K562 (cell line): Measurements from ENCODE around the gene MEX3A. TPM values are rescaled to one million over a fixed set of nuclear protein-coding genes. Genes with fewer than 3 reads are reported as not detected.
A peak's percentile ranks its signal among the peaks of the same experiment; 100 is the strongest.

ENCODE experiments used
- ATAC-seq: fragments of 200-7000 bp; cut with Tn5 transposase; 3 replicates; pipeline ENCODE4 v1.9.1; 2020; ENCODE audit warnings: moderate library complexity
- BruUV-seq: library from RNA; stranded (reverse); fragments of 400-500 nt; replicated peaks from 2 replicates; lab custom pipeline; 2021; lab: Mats Ljungman, UMichigan
- CTCF ChIA-PET: fragments of 300-600 bp; formaldehyde crosslinking; extraction: SDS; loops from one replicate; lab custom pipeline; 2021; ENCODE audit warnings: low intra/inter-chr PET ratio; lab: Yijun Ruan, JAX
- POLR2A ChIA-PET: fragments of 300-600, 350-650 bp; sonication (Branson Sonifier 250); formaldehyde crosslinking; extraction: SDS; loops from one replicate; lab custom pipeline; 2021; ENCODE audit warnings: antibody characterized with exemption, inconsistent platforms; lab: Yijun Ruan, JAX
- DNase-seq, 4 experiments: peaks; one replicate each; pipeline versions ENCODE4 v3.0.0 to v3.0.0-alpha.2; 2011 to 2018; ENCODE audit warnings: low spot score in 3 of 4, mixed read lengths in 3 of 4; ENCODE audit errors: extremely low read depth in 1 of 4
- FAIRE-seq: peaks from 2 replicates; lab custom pipeline; 2011; peaks lifted over from hg19 to GRCh38; lab: Jason Lieb, UNC
- H2AFZ ChIP-seq: 2 replicates; pipeline ENCODE4 v1.6.0; 2011; ENCODE audit warnings: low read depth, low read length, control low read depth, inconsistent platforms
- H3K27ac ChIP-seq: fragments of 200-600 bp; 3 replicates; pipeline ENCODE4 v1.8.0; 2011; ENCODE audit warnings: low read depth, mild to moderate bottlenecking, control low read depth, inconsistent platforms, low read length, moderate library complexity, mixed read lengths; ENCODE audit errors: extremely low read depth
- H3K27me3 ChIP-seq, 2 experiments: fragments of 300-600 bp in 1 of 2; 2 replicates in 1 of 2; 3 replicates in 1 of 2; pipeline versions ENCODE4 v1.6.0 to v1.8.0; 2011; ENCODE audit warnings: inconsistent platforms in 2 of 2, low read length in 2 of 2, mild to moderate bottlenecking in 1 of 2, mixed read lengths in 1 of 2, moderate library complexity in 1 of 2; ENCODE audit not compliant: control insufficient read depth in 2 of 2, insufficient read depth in 2 of 2
- H3K36me3 ChIP-seq: fragments of 300-600 bp; 3 replicates; pipeline ENCODE4 v1.8.0; 2011; ENCODE audit warnings: mild to moderate bottlenecking, low read length, inconsistent platforms; ENCODE audit not compliant: control insufficient read depth, insufficient read depth
- H3K4me1 ChIP-seq, 2 experiments: fragments of 200-600 bp in 1 of 2; replicated peaks in 1 of 2; 2 replicates in 1 of 2; 3 replicates in 1 of 2; pipeline versions ENCODE4 v1.5.1 to v1.8.0; 2011; ENCODE audit warnings: inconsistent platforms in 2 of 2, low read length in 2 of 2, mild to moderate bottlenecking in 1 of 2, mixed read lengths in 1 of 2, moderate library complexity in 1 of 2; ENCODE audit not compliant: control insufficient read depth in 2 of 2, insufficient read depth in 2 of 2
- H3K4me2 ChIP-seq: 2 replicates; pipeline ENCODE4 v1.6.1; 2011; ENCODE audit warnings: low read length, control low read depth, inconsistent platforms, mixed read lengths; ENCODE audit not compliant: insufficient read depth
- H3K4me3 ChIP-seq: fragments of 200-600 bp; sonication (generic), shearing (Covaris generic); 2 replicates; pipeline ENCODE4 v1.5.1; 2016; ENCODE audit warnings: control low read depth, inconsistent platforms
- H3K79me2 ChIP-seq: fragments of 200-600 bp; 3 replicates; pipeline ENCODE4 v1.8.0; 2011; ENCODE audit warnings: low read length, inconsistent platforms; ENCODE audit not compliant: control insufficient read depth, insufficient read depth
- H3K9ac ChIP-seq, 2 experiments: 2 replicates each; pipeline versions ENCODE4 v1.6.0 to v1.6.1; 2011; ENCODE audit warnings: low read depth in 2 of 2, low read length in 2 of 2, control low read depth in 1 of 2, inconsistent platforms in 1 of 2, mild to moderate bottlenecking in 1 of 2, mixed read lengths in 1 of 2; ENCODE audit not compliant: insufficient read depth in 1 of 2
- H3K9me1 ChIP-seq: one replicate; pipeline ENCODE4 v1.6.0; 2011; ENCODE audit warnings: inconsistent platforms, mild to moderate bottlenecking, low read length, moderate library complexity; ENCODE audit not compliant: control insufficient read depth, insufficient read depth
- H3K9me3 ChIP-seq: replicated peaks from 2 replicates; pipeline ENCODE4 v1.5.1; 2011; ENCODE audit warnings: low read depth, low read length, inconsistent platforms; ENCODE audit not compliant: control insufficient read depth, insufficient read depth
- H4K20me1 ChIP-seq: replicated peaks from 2 replicates; pipeline ENCODE4 v1.6.1; 2011; ENCODE audit warnings: low read length, inconsistent platforms, mixed read lengths; ENCODE audit not compliant: control insufficient read depth, insufficient read depth
- DEAF1 ChIP-seq: fragments of 450-650 bp; formaldehyde crosslinking; IDR thresholded peaks from 2 replicates; pipeline ENCODE4 v1.4.0; 2020; ENCODE audit warnings: mild to moderate bottlenecking, moderate library complexity
- PATZ1 ChIP-seq: fragments of 250-450 bp; sonication (Bioruptor Pico); IDR thresholded peaks from 2 replicates; pipeline ENCODE4 v1.5.0; 2020; ENCODE audit warnings: mild to moderate bottlenecking, borderline replicate concordance
- RBM25 ChIP-seq: fragments of 200-400 bp; formaldehyde crosslinking; IDR thresholded peaks from 2 replicates; pipeline ENCODE4 v1.6.1; 2018; ENCODE audit warnings: low read length, low read depth, moderate library complexity; ENCODE audit not compliant: severe bottlenecking
- ZNF785 ChIP-seq: fragments of 250-450 bp; sonication (Bioruptor Pico); IDR thresholded peaks from 2 replicates; pipeline ENCODE4 v1.4.0; 2020; ENCODE audit warnings: mild to moderate bottlenecking
- WGBS: fragments of 100-300 bp; shearing (Covaris generic); methylation state at CpG from one replicate; pipeline ENCODE4 v1.1.6; 2016; ENCODE audit warnings: low coverage, mixed read lengths; ENCODE audit not compliant: insufficient coverage; ENCODE audit errors: missing lambda C conversion rate; 5-methylcytosine and 5-hydroxymethylcytosine counted together
- in situ Hi-C: fragments of 300-500 bp; cut with MboI; formaldehyde crosslinking; loops from 4 replicates; pipeline ENCODE4 v1.15.0; 2018; ENCODE audit warnings: inconsistent platforms, mixed read lengths
- intact Hi-C: fragments of 100-400 bp; cut with micrococcal nuclease; formaldehyde crosslinking; loops from 2 replicates; pipeline ENCODE4 v1.14.2; 2022
- polyA plus RNA-seq, 8 experiments: library from polyadenylated mRNA; depleted of rRNA in 4 of 8; stranded (reverse) in 5 of 8; unstranded in 3 of 8; fragments of >200 nt; fragmentation: Nextera tagmentation in 2 of 8; fragmentation: Illumina TruSeq in 1 of 8; extraction: Ambion mirVana in 2 of 8; extraction: Trizol in 1 of 8; gene quantifications; 2 replicates each; pipeline versions ENCODE4 v1.2.1 to v1.2.3, GENCODE V29; 2011 to 2014; ENCODE audit warnings: inconsistent platforms in 1 of 8, missing spikeins in 1 of 8
- total RNA-seq, 7 experiments: library from RNA; depleted of rRNA in 6 of 7; stranded (reverse); fragments of >200 nt in 6 of 7; fragmentation: Illumina TruSeq in 2 of 7; extraction: Trizol in 2 of 7; gene quantifications; 2 replicates each; pipeline versions ENCODE4 v1.2.1 to v1.2.3, GENCODE V29; 2011 to 2021; ENCODE audit warnings: low replicate concordance in 1 of 7
- TF ChIP-seq, protein P1 (sequence below): sonication (generic); formaldehyde crosslinking; IDR thresholded peaks from 2 replicates; pipeline ENCODE4 v1.8.0; 2022; ENCODE audit warnings: missing genetic modification reagents, mild to moderate bottlenecking, moderate library complexity, borderline replicate concordance

MEX3A gene
- total and polyA plus RNA-seq, 9 of the 15 experiments (the other 6 are each of a cell fraction or from before 2014, with no cell fraction given), result 0.36 to 13.7 (median 5.2) TPM

GRCh38 chr1:156103521-156103947 lies 21.3 kb upstream of the MEX3A start:
- POLR2A ChIA-PET, result interaction anchor here (0.8 to 12.5 kb wide), 3 partner anchors 14 to 143 kb away, joined by 3 to 164 read pairs (median 5); partner anchors contain the start of genes LMNA and PMF1
- Histone ChIP-seq H3K79me2 (peaks cover 4% of the 10 kb centered on the region; the same call in 1 of the 3 replicates), H3K9ac (peak overlapping the region in 1 of 2 experiments; percentile 92; a peak in 2 of 4 replicates), H3K9me3 (no peaks in the 10 kb centered on the region), H3K27me3 (no peaks in the 10 kb centered on the region), H3K4me2 (no peak overlapping the region), H3K27ac (no peak overlapping the region), H3K36me3 (no peaks in the 10 kb centered on the region), H3K4me3 (no peak overlapping the region), H4K20me1 (no peaks in the 10 kb centered on the region), H3K9me1 (peaks cover 7% of the 10 kb centered on the region), H3K4me1 (peaks cover 33 to 55% of the 10 kb centered on the region in 2 experiments), H2AFZ (no peak overlapping the region)
- DNase-seq, result no peak
- intact Hi-C loops (no loop called here), in situ Hi-C loops (no loop called here)
- 85% methylated on average over 9 of the region's 9 CpGs for WGBS
- FAIRE-seq, result no peak
- TF ChIP-seq, protein P1, sequence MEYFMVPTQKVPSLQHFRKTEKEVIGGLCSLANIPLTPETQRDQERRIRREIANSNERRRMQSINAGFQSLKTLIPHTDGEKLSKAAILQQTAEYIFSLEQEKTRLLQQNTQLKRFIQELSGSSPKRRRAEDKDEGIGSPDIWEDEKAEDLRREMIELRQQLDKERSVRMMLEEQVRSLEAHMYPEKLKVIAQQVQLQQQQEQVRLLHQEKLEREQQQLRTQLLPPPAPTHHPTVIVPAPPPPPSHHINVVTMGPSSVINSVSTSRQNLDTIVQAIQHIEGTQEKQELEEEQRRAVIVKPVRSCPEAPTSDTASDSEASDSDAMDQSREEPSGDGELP, result no peak
- no peak for TF ChIP-seq DEAF1 (CRISPR knock-in tag)
- no peak for TF ChIP-seq ZNF785 (CRISPR knock-in tag)
- no peak for TF ChIP-seq RBM25
- no peak for TF ChIP-seq PATZ1 (CRISPR knock-in tag)
- no TSS peak for BruUV-seq
- ATAC-seq, result no peak
- CTCF ChIA-PET, result interaction anchor here (0.6 kb wide), 1 partner anchor 121 kb away, joined by 3 read pairs; no protein-coding TSS in a partner anchor
